ENCODE results near the gene SPRTN.

SPRTN gene, protein sequence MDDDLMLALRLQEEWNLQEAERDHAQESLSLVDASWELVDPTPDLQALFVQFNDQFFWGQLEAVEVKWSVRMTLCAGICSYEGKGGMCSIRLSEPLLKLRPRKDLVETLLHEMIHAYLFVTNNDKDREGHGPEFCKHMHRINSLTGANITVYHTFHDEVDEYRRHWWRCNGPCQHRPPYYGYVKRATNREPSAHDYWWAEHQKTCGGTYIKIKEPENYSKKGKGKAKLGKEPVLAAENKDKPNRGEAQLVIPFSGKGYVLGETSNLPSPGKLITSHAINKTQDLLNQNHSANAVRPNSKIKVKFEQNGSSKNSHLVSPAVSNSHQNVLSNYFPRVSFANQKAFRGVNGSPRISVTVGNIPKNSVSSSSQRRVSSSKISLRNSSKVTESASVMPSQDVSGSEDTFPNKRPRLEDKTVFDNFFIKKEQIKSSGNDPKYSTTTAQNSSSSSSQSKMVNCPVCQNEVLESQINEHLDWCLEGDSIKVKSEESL

DNA sequence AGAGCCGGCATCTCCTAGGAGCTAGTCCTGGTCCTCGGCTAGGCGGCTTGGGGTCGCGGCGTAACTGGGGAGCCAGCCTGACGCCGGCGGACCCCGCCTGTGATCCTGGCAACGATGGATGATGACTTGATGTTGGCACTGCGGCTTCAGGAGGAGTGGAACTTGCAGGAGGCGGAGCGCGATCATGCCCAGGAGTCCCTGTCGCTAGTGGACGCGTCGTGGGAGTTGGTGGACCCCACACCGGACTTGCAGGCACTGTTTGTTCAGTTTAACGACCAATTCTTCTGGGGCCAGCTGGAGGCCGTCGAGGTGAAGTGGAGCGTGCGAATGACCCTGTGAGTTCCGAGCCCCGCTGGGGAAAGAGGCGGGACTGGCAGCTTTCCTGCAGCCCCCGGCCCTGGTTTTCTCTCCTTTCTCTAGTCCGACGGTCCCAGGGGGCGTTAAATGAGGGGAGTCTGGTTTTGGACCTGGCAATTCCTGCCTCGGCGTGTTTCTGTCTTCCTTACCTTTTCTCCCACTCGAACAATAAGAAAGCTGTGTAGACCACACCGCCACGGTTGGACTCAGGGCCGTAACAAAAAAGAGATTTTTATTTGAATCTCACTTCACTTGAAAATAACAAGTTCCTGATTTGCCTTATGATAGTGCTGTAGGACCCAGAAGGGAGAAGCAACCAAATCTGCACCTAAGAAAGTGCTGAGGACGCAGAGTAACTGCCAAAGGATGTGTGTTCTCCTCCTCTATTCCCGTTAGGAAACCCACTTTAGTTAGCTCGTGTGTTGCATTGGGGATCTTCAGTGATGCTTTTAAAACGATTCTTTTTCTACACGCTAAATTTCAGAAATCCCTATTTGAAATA is at the start of gene SPRTN:
Gene SPRTN (plus strand): TSS at position 24 of the 859 bp plus-strand sequence. CDS start 91 bp downstream, at position 115.
- DNase-seq: no peak

DNA sequence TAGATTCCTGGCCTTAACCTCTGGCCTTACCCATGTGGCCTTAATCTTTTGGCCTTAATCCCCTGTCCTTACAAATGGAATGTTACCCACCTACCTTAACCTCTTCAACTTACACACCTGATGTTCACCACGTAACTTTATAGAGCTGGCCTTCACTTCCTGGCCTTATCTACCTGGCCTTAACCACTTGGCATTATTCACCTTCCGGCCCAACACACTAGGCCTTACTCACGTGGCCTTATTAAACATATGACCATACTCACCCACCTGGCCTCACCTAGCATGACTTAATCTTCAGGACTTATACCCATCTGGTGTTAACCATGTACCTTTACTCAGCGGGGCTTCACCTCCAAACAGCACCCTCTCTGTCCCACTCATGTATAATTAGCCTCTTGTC is 42.2 kb upstream of the SPRTN start:
- DNase-seq: no peak

DNA sequence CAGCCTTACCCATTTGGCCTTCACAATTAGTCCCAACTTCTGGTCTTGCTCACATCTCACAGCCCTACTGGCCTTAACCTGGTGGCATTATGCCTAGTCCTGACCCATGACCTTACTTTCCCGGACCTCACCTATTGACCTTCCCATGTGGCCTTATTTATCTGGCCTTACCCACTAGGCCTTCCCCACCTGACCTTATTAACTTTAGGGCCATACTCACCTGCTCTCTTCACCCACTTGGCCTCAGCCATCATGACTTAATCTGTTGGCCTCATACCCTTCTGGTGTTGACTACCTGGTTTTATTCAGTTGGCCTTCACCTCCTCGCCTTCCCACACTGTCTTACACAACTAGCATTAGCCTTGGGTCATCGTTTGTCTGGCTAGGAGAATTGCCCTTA is 36.1 kb upstream of the SPRTN start:
- DNase-seq: no peak

DNA sequence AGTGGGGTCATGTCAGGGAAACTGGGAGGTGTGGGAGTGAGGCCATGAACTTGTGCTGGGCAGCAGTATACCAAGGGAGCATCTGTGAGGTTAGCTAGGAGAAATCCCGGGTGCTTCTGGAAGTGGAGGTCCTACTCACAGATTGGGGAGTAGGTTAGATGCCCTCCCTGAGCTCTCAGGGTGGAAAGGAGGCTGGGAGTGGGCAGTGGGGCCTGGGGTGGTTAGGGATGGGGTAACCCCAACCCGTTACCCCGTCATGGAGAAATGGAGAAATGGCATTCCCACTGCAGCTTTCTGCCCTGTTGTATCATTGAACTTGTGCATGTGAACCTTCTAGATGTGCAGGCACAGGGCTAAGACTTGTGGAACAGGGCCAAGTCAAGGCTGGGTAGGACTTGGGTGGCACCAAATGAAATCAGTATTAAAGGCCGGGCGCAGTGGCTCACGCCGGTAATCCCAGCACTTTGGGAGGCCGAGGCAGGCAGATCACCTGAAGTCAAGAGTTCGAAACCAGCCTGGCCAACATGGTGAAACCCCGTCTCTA is 27.6 kb upstream of the SPRTN start:
- DNase-seq: no peak

DNA sequence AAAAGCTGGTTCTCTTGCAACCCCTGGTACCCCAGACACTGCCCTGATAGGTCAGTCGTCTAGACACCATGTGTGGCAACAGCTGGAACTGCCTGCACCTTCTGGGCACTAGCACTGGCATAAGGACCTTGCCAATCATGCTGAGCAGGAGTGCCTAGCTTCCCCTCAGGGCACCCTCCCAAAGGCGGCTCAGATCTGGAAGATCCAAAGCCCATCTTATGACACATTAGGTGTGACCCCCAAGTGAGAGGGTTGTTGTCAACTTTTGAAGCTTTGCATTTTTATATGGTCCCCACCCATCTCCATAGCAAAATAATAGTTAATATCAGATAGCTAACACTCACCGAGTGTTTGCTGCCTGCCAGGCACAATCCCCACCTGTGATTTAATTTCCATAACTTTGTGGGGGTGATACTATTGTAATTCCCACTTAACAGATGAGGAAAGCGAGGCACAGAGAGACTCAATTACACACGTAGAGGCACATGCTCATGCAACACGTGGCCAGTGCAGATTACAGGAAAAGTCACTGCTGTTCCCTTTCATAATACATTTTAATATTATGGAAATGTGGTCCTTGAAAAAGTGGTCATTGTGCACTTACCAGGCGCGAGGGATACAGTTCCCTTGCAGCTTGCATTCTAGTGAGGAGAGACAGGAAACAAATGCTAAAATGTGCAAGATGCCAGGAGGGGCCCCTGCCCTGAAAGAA is 26.2 kb upstream of the SPRTN start:
- DNase-seq: no peak

DNA sequence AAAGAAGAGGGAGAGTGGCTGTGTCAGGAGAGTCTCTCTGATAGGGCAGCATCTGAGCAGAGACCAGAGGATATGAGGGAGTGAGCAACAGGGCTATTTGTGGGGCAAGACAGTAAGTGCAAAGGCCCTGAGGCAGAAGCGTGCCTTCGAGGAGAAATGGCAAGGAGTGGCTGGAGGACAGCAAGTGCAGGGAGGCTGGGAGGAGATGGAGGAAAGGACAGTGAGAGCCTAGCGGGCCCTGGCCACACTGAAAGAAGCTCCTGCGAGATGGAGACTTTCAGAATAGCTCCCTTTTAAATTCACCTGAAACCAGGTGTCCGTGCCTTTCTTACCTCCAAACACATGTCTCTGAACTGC is 25.7 kb upstream of the SPRTN start:
- no peak for DNase-seq

DNA sequence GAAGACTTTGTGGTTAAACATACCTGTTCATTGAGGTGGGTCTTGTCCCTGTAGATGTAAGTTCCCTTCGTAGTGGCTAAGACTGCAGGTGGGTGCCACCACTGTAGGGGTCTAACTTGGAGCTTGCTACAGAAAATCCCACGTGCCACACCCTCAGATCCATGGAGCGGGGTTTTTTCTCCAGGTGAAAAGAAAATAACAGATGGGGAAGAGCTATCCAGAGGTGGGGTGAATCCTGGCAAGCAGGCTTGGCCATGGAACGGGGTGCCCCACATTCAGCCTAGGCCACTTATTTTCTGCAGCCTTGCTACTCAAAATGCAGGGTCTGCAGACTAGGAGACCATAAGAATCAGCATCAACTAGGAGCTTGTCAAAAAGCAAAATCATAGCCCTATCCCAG is 24.4 kb upstream of the SPRTN start:
- no peak for DNase-seq

DNA sequence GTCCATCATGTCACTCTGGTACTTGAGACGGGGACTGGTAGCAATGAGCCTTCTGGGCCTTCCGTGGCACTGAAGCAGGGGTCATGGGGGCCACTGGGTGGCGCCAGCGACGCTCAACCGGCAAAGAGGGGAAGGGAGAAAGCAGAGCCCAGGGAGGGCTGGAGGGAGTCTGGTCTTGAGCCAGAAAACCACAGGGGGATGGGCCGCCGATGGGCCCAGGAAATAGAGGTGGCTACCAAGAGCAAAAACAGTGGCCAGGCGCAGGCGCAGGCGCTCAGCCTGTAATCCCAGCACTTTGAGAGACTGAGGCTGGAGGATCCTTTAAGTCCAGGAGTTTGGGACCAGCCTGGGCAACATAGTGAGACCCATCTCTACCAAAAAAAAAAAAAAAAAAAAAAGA is 22.2 kb upstream of the SPRTN start:
- DNase-seq: no peak

DNA sequence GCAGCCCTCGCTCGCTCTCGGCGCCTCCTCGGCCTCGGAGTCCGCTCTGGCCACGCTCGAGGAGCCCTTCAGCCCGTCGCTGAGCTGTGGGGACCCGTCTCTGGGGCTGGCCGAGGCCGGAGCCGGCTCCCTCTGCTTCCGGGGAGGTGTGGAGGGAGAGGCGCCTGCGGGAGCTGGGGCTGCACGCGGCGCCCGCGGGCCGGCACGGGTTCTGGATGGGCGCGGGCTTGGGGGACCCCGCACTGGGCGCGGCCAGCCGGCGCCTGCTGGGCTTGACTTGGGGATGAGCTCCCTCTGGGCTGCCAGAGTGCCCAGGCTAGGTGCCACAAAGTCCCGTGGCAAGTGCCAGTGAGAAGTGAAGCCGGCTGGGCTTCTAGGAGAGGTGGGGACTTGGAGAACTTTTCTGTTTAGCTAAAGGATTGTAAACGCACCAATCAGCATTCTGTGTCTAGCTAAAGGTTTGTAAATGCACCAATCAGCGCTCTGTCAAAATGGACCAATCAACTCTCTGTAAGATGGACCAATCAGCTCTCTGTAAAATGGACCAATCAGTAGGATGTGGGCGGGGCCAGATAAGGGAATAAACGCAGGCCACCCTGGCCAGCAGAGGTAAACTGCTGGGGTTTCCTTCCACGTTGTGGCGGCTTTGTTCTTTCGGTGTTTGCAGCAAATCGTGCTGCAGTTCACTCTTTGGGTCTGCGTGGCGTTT is 20.6 kb upstream of the SPRTN start:
- DNase-seq: no peak

DNA sequence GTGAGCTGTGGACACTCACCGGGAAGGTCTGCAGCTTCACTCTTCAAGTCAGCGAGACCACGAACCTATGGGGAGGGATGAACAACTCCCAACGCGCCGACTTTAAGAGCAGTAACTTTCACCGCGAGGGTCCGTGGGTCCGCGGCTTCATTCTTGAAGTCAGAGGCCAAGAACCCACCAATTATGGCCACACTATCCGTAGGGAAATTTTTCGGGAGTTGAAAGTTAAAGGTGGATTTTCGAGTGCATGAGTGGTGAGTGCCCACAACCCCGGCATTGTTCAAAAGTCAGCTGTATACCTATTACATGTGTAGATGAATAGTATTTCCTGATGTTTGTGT is 20.1 kb upstream of the SPRTN start:
- no peak for DNase-seq

DNA sequence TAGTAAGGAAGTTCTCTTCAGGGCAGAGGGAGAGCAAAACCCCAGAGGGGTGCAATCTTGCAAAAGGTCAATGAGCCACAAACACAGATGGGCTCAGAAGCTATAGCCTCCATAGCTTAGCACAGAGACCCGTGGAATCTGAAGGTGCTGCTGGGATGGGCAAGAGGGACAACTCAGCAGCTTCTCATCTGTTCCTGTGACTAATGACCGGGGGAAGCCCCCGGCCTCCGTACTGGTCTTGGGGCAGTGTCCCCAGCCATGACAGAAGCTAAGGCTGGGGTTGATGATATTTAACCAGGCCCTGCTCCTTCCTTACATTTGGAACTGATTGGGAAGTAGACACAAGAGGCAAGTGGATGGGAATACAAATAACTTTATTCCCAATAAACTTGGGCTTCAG is 19.5 kb upstream of the SPRTN start:
- DNase-seq: no peak

DNA sequence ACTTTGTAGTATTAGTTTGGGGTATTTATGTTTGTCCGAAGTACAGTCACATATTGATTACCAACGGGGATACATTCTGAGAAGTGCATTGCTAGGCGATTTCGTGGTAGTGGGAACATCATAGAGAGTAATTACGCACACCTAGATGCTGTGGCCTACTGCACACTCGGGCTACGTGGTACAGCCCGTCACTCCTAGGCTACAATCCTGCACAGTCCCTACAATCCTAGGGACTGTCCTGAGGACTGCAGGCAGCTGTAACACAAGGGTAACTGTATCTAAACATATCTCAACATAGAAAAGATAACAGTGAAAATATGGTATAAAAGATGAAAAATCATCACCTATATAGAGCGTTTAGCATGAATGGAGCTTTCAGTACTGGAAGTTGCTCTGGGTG is 19.0 kb upstream of the SPRTN start:
- DNase-seq: no peak

DNA sequence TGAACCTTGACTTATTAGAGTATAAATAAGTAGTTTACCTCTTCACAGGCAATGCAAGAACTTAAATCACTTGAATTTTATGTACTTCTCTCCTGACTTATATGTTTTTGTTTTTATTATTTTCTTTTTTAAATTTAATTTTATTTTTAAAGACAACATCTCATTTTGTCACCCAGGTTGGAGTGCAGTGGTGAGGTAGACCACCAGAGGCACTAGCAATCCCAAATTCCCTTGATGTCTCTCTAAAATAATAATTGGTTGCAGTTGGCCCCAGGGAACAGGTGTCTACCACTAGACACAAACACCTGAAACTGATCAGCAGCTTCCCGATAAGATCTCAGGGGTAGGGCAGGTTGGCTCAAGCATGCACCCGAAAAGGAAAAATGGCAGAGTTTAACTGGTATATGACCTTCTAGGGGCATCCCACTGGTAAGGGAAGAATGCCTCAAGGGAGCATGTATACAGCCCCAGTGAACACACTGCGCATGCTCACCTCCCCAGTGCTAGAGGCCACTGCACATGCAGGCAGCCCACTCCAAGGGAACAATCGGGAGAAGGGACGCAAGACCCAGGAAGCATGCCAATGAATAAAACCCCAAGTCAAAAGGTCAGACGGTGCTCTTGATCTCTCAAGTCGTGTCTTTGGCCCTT is 15.1 kb upstream of the SPRTN start:
- no peak for DNase-seq

DNA sequence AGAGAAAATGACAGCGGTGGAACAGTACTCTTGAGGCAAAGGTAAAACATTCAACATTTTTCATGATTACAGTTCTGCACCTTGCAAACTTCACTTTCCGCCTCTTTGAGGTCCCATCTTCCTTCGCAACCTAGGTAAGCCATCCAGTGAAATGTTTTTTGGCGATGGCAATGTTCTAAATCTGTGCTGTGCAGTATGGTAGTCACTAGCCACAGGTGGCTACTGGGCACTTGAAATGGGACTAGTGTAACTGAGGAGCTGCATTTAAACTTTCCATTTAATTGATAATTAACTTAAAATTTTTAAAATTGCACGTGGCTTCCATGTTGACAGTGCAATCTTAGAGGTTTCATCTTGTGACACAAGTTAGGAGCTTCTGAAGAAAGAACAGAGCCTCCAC is 13.4 kb upstream of the SPRTN start:
- DNase-seq: no peak

DNA sequence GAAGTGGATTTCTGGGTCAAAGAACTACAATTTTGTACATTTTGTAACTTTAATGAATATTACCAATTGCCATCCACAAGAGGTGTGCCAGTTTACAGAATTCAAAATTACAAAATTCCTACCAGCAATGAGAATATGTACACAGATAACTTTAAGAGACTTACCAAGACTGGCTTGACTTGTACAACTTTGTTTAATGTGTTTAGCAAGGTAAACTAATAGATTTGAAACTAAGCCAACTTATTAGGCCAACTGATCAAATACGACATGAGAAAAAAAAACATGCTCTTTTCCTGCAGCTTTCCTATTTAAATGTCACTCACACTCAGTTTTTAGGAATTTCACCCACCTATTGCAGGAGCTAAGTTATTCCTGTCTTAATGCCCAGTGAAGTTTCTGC is 11.8 kb upstream of the SPRTN start:
- DNase-seq: no peak

DNA sequence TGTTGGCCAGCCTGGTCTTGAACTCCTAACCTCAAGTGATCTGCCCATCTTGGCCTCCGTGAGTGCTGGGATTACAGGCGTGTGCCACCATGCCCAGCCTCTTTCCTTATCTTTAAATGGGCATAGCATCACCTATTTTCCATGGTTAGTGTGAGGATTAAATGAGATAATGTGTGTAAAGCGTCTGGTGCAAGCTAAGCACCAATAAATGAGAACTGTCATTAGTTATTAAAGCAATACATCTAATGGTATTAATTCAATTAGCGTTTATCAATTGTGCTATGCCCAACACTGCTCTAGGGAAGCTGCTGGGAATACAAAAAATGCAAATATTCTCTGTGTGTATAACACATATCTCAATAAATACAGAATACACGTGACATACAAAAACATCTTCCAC is 10.5 kb upstream of the SPRTN start:
- DNase-seq: no peak

DNA sequence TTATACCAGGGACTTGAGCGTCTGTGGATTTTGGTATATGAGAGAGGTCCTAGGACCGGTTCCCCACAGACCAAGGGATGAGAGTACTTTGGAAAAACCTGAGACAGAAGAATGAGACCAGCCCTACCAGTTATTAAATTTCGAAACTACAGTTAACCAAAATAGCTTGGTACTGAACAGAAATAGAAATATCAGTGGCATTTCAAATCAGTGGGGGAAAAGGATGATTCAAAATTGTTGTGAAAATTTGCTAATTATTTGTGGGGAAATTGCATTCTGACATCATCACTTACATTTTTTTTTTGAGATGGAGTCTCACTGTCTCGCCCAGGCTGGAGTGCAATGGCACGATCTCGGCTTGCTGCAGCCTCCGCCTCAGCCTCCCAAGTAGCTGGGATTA is 8.6 kb upstream of the SPRTN start:
- no peak for DNase-seq

DNA sequence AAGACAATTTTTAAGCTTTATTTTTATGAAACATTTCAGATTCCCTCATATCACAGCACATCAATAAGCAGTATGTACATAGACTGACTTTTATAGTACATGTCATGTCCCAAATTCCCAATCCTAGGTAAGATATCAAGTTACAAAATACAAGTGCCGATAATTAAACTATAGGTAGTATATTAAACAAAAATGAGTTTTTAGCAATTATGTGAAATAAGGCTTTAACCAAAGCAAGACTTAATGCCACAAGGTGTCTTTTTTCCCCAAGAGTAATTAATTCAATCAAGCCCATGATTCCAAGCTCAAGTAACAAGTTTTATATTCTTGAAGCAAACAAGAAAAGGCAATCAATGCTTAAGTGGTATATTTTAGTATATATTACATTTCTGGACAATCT is 5.3 kb upstream of the SPRTN start:
- no peak for DNase-seq

DNA sequence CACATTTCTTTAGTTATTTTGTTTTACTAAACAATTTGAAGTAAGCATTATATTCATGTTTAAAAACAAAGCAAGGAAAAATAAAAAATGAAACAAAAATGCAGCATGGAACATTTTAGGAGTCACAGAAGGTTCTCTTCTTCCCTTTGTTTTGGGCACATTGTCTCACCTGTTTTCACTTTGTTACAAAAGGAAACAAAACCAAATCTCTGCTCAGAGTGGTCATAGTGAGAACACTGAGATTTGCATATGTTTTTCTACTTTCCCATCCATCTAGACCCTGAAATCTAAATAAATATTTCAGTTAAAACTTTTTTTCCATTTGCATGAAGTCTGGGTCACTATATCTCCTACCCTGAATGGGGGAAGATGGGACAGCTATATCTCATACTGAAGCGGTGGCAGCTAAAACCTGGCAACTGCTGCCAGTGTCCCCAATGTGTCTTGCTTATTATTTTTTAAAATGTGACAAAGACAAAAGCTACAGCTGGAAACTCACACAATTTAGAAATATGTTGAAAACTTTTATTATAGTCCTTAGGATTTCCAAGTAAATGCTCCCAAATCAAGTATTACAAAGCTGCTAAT is 3.9 kb upstream of the SPRTN start:
- DNase-seq: no peak

DNA sequence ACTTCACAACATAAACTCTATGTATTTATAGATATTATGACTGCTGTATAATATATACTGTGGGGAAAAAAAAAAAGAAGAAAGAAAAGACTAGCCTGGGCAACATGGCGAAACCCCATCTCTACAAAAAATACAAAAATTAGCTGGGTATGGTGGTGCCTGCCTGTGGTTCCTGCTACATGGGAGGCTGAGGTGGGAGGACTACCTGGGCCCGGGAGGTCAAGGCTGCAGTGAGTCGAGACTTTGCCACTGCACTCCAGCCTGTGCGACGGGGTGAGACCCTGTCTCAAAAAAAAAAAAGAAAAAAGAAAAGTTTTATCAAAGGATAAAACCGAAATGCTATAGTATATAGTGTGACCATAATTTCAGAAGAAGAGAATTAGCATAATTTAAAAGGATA is 3.1 kb upstream of the SPRTN start:
- no peak for DNase-seq

DNA sequence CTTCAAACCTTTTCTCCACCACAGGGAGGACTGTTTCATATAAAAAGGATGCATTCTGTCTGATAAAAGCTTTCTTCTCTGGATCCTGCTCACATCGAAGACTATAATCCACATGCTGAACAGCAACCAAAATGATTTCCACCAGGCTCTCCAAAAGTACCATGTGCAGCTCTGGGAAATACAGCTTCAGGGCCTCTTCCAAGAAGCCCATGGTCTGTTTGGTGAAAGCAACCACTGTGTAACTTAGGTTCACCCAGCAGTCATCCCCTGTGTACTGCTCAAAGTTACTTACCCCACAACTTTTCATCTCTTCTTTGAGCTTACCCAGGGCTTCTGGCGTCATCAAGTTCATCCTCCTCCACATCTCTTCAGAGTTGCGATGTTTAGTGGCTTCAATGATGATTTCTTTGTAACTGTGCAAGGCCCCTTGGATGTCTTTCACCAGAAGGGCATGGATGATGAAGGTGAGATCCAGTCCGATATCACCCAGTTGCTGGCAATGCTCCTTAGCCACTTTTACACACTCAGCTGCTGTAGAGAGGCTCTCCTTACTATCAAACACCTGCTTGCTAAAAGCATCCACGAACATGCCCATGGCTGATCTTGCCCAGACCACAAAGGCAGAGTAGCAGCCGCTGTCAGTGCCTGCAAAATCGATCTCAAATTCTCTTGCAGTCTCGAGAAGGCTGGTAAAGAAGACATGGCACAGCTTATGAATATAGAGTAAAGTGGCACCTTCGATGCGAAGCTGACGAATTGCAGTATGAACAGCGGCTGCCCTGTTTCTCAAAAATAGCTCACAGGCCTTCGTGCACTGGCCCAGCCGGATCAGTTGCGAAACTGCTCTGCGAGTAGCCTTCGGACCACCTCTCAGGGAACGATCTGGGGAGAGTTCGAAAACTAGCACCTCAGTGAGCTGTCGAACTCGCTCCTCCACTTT is 2.2 kb upstream of the SPRTN start:
- DNase-seq: no peak

Measured in SIG-M5 (cell line).